H7 (cell line): ENCODE data around the gene PSMF1. TPM values are rescaled to one million over a fixed set of nuclear protein-coding genes. Genes with fewer than 3 reads are reported as not detected.
"Not testable (repeated sequence)": the region's sequence is repeated elsewhere in the genome, so short reads cannot be mapped to it uniquely, and the experiment has no call there.

Experiments
- DNase-seq: peaks from one replicate; pipeline ENCODE4 v3.0.0; 2012
- H3K27me3 ChIP-seq: 2 replicates; pipeline ENCODE4 v1.6.0; 2011; ENCODE audit warnings: mild to moderate bottlenecking, low read length; ENCODE audit not compliant: control insufficient read depth, insufficient read depth
- H3K36me3 ChIP-seq: replicated peaks from 2 replicates; pipeline ENCODE4 v1.5.1; 2011; ENCODE audit warnings: low read length; ENCODE audit not compliant: control insufficient read depth, insufficient read depth
- H3K4me3 ChIP-seq: 2 replicates; pipeline ENCODE4 v1.5.1; 2011; ENCODE audit warnings: low read depth, mild to moderate bottlenecking, control low read depth, low read length, moderate library complexity; ENCODE audit not compliant: insufficient read depth
- total RNA-seq: library from RNA; depleted of rRNA; stranded (reverse); fragments of >200 nt; shearing (Covaris generic); gene quantifications from 2 replicates; pipeline ENCODE4 v1.2.3, GENCODE V29; 2014; rRNA removed

The PSMF1 gene
- total RNA-seq, 1 experiment from 2014 or later: 36.8 TPM

DNA sequence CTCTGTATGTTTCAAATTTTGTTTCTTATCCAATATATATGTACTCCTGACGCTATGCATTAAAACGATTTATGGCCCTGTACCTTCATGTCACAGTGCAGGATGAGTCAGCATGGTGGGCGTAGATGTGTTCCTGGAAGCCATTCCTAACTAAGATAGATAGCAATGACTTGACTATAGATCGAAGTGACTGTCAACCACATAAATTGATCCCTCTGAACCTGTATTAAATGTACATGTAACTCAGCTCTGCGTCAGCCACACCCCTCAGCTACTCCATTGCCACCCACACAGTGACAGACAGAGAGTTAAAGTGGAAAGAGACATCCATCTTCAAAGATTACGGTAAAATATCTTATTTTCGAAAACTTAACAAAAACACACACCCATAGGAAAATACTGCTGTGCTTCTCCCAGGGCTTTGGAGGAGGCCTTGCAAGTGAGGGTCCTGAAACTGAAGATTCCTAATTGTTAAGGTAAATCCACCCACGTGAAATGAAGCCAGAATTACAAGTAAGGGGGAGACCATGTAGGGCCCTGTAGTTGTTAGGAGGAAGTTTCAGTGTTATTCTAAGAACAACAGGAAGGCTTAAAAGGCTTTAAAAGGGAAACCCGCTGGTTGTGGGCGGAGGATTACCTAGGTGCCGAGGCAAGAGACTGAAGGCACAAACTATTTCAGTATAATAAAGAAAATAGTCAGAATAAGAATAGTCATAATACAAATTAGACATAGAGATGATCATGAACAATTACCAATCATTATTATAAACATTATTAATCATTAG is 97.2 kb downstream of the PSMF1 start:
- DNase-seq: no peak
- H3K36me3 ChIP-seq: no peaks in the 10 kb centered on the region
- no peak overlapping the region for H3K4me3 ChIP-seq
- H3K27me3 ChIP-seq: no peaks in the 10 kb centered on the region; the same call in 1 of the 2 replicates

DNA sequence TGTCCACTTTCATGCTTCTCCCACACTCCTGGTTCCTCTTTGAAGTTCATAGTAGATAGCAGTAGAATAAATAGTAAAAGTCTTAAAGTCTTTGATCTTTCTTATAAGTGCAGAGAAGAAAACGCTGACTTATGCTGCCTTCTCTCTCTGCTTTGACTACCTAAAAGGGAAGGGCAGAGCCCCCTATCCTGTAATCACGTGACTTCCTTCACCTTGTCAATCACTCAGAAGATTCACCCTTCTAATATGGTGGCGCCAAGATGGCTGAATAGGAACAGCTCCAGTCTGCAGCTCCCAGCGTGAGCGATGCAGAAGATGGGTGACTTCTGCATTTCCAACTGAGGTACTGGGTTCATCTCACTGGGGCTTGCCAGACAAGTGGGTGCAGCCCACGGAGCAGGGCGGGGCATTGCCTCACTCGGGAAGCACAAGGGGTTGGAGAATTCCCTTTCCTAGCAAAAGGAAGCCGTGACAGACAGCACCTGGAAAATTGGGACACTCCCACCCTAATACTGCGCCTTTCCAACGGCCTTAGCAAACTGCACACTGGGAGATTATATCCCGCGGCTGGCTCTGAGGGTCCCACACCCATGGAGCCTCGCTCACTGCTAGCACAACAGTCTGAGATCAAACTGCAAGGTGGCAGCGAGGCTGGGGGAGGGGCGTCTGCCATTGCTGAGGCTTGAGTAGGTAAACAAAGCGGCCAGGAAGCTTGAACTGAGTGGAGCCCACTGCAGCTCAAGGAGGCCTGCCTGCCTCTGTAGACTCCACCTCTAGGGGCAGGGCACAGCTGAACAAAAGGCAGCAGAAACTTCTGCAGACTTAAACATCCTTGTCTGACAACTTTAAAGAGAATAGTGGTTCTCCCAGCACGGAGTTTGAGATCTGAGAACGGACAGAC is 98.4 kb downstream of the PSMF1 start:
- H3K36me3 ChIP-seq, DNase-seq, H3K27me3 ChIP-seq, H3K4me3 ChIP-seq: not testable (repeated sequence)

Other genes starting within 250 kb of the PSMF1 start
- gene ANGPT4, start 202.3 kb upstream of the PSMF1 start, total RNA-seq: 0.11 and 0.31 TPM in 2 replicates
- gene RSPO4, start 116.3 kb upstream of the PSMF1 start, total RNA-seq: 0.35 and 1.4 TPM in 2 replicates
- 4.1 and 5.9 TPM in 2 replicates for gene TMEM74B, start 66.4 kb downstream of the PSMF1 start, total RNA-seq
- 0.26 TPM in 1 of 2 replicates, not detected in the other for gene C20orf202, start 84.9 kb downstream of the PSMF1 start, total RNA-seq
- not detected in 2 replicates for gene RAD21L1, start 107.4 kb downstream of the PSMF1 start, total RNA-seq
- 2.6 and 4.0 TPM in 2 replicates for gene SNPH, start 147.7 kb downstream of the PSMF1 start, total RNA-seq
- gene SDCBP2, start 210.5 kb downstream of the PSMF1 start, total RNA-seq: 1.1 and 1.9 TPM in 2 replicates